HepG2 (cell line): Measurements from ENCODE around the gene ANKRD39. TPM values are rescaled to one million over a fixed set of nuclear protein-coding genes. Genes with fewer than 3 reads are reported as not detected.

Experiments used
- ARID5B ChIP-seq: IDR thresholded peaks from 2 replicates; pipeline ENCODE4 v1.4.0; 2020; ENCODE audit warnings: mild to moderate bottlenecking, missing genetic modification reagents
- CCDC6 ChIP-seq: sonication (generic); formaldehyde crosslinking; IDR thresholded peaks from 2 replicates; pipeline ENCODE4 v1.8.1; 2022; ENCODE audit warnings: mild to moderate bottlenecking, missing genetic modification reagents, moderate library complexity
- CREB3 ChIP-seq: sonication (generic); formaldehyde crosslinking; IDR thresholded peaks from 2 replicates; pipeline ENCODE4 v1.5.0; 2020; ENCODE audit warnings: missing genetic modification reagents
- EP300 ChIP-seq, 3 experiments: sonication (generic) in 1 of 3; formaldehyde crosslinking in 1 of 3; IDR thresholded peaks; 2 replicates each; pipeline versions ENCODE4 v1.5.1 to v1.6.1; 2011 to 2020; ENCODE audit warnings: low read depth in 2 of 3, low read length in 2 of 3, borderline replicate concordance in 1 of 3, improper control_type of control experiment in 1 of 3, mild to moderate bottlenecking in 1 of 3, missing genetic modification reagents in 1 of 3, moderate library complexity in 1 of 3
- FOXM1 ChIP-seq: sonication (generic); formaldehyde crosslinking; IDR thresholded peaks from 2 replicates; pipeline ENCODE4 v1.5.0; 2020; ENCODE audit warnings: missing genetic modification reagents
- ISL2 ChIP-seq: sonication (generic); formaldehyde crosslinking; IDR thresholded peaks from 2 replicates; pipeline ENCODE4 v1.5.0; 2020; ENCODE audit warnings: missing genetic modification reagents
- JUN ChIP-seq: sonication (generic); formaldehyde crosslinking; IDR thresholded peaks from 2 replicates; pipeline ENCODE4 v1.4.0; 2020; ENCODE audit warnings: mild to moderate bottlenecking, missing genetic modification reagents
- PRDM15 ChIP-seq: sonication (generic); formaldehyde crosslinking; IDR thresholded peaks from 2 replicates; pipeline ENCODE4 v1.4.0; 2020; ENCODE audit warnings: missing genetic modification reagents
- SALL1 ChIP-seq: sonication (generic); formaldehyde crosslinking; IDR thresholded peaks from 2 replicates; pipeline ENCODE4 v1.8.0; 2022; ENCODE audit warnings: mild to moderate bottlenecking, missing genetic modification reagents
- SATB2 ChIP-seq: sonication (generic); formaldehyde crosslinking; IDR thresholded peaks from 2 replicates; pipeline ENCODE4 v1.5.0; 2020; ENCODE audit warnings: missing genetic modification reagents
- ZIK1 ChIP-seq: sonication (generic); formaldehyde crosslinking; IDR thresholded peaks from 2 replicates; pipeline ENCODE4 v1.5.0; 2020; ENCODE audit warnings: mild to moderate bottlenecking, low read depth, missing genetic modification reagents, borderline replicate concordance
- ZMAT5 ChIP-seq: sonication (generic); formaldehyde crosslinking; IDR thresholded peaks from 2 replicates; pipeline ENCODE4 v1.5.0; 2020; ENCODE audit warnings: mild to moderate bottlenecking, low read depth, missing genetic modification reagents, borderline replicate concordance
- ZNF281 ChIP-seq: sonication (generic); formaldehyde crosslinking; IDR thresholded peaks from 2 replicates; pipeline ENCODE4 v1.4.0; 2020; ENCODE audit warnings: missing genetic modification reagents, borderline replicate concordance
- ZNF713 ChIP-seq: sonication (generic); formaldehyde crosslinking; IDR thresholded peaks from 2 replicates; pipeline ENCODE4 v1.4.0; 2020; ENCODE audit warnings: mild to moderate bottlenecking, missing genetic modification reagents
- polyA plus RNA-seq, 8 experiments: library from polyadenylated mRNA; depleted of rRNA in 3 of 8; stranded (reverse) in 7 of 8; unstranded in 1 of 8; fragments of >200 nt; fragmentation: Illumina TruSeq in 4 of 8; extraction: Trizol in 4 of 8; gene quantifications; 2 replicates each; pipeline versions ENCODE4 v1.2.1 to v1.2.3, GENCODE V29; 2011 to 2016; ENCODE audit warnings: low read depth in 4 of 8, missing spikeins in 1 of 8, mixed read lengths in 1 of 8; ENCODE audit not compliant: insufficient read depth in 1 of 8
- total RNA-seq, 5 experiments: library from RNA; depleted of rRNA; stranded (reverse); fragments of >200 nt; fragmentation: Illumina TruSeq; extraction: Trizol; gene quantifications; 2 replicates each; pipeline ENCODE4 v1.2.3, GENCODE V29; 2016; ENCODE audit warnings: low read depth in 1 of 5

Gene ANKRD39
- total and polyA plus RNA-seq, 2 of the 13 experiments (the other 11 are each of a cell fraction or from before 2014, with no cell fraction given) = 23.2 to 24.8 TPM

GRCh38 chr2:96815326-96816126 lies 42.3 kb downstream of the ANKRD39 start (continued):
- TF ChIP-seq PRDM15 (CRISPR knock-in tag) (0 out of 2 replicates have a peak, but pooled peaks have one; percentile 34), ZIK1 (no peak), ARID5B (CRISPR knock-in tag) (no peak; the same call in 1 of the 2 replicates), SALL1 (CRISPR knock-in tag) (no peak), FOXM1 (CRISPR knock-in tag) (no peak), CCDC6 (CRISPR knock-in tag) (no peak; the same call in 1 of the 2 replicates), ISL2 (CRISPR knock-in tag) (no peak), SATB2 (CRISPR knock-in tag) (no peak; the same call in 1 of the 2 replicates), CREB3 (CRISPR knock-in tag) (no peak; the same call in 1 of the 2 replicates), ZMAT5 (no peak), JUN (CRISPR knock-in tag) (no peak), ZNF281 (CRISPR knock-in tag) (peak; percentile 18; the same call in 1 of the 2 replicates), EP300 (IDR thresholded peaks at IDR 0.05; ENCODE audit: low read depth in 2 of 2, low read length in 2 of 2) (no peak), EP300 (CRISPR knock-in tag; IDR thresholded peaks at IDR 0.05; ENCODE audit: borderline replicate concordance) (no peak), ZNF713 (CRISPR knock-in tag) (no peak)
